AG10803 (cell line): ENCODE measurements around the gene CENPL.
"Not testable (repeated sequence)": the region's sequence is repeated elsewhere in the genome, so short reads cannot be mapped to it uniquely, and the experiment has no call there.

Experiments used
- DNase-seq: peaks from one replicate; pipeline ENCODE4 v3.0.0; 2010; ENCODE audit warnings: low read depth
- H3K4me3 ChIP-seq: 2 replicates; pipeline ENCODE4 v1.5.1; 2011; ENCODE audit warnings: mild to moderate bottlenecking, low read length, control low read depth
- CTCF ChIP-seq: conservative IDR thresholded peaks from 2 replicates; pipeline ENCODE4 v1.5.1; 2011; ENCODE audit warnings: mild to moderate bottlenecking, low read length, control low read depth, inconsistent platforms

CENPL gene

GRCh38 chr1:173862769-173863223, 38.1 kb upstream of the CENPL start:
- no peak for TF ChIP-seq CTCF
- no peak overlapping the region for H3K4me3 ChIP-seq
- DNase-seq: no peak

- H3K4me3 ChIP-seq: not testable (repeated sequence)
Measured at GRCh38 chr1:173862146-173862768, 37.6 kb upstream of the CENPL start.

GRCh38 chr1:173861731-173862145, 37.1 kb upstream of the CENPL start:
- no peak overlapping the region for H3K4me3 ChIP-seq
- no peak for TF ChIP-seq CTCF
- DNase-seq: no peak

More at GRCh38 chr1:173862146-173862768, 37.6 kb upstream of the CENPL start:
- not testable (repeated sequence) for DNase-seq

GRCh38 chr1:173860065-173860464, 35.4 kb upstream of the CENPL start:
- no peak for DNase-seq
- H3K4me3 ChIP-seq: no peak overlapping the region
- TF ChIP-seq CTCF: no peak

GRCh38 chr1:173859547-173859946, 34.9 kb upstream of the CENPL start:
- DNase-seq, H3K4me3 ChIP-seq: not testable (repeated sequence)

- H3K4me3 ChIP-seq: no peak overlapping the region
- no peak for TF ChIP-seq CTCF
- DNase-seq: no peak
Measured at GRCh38 chr1:173857363-173857917, 32.8 kb upstream of the CENPL start.

- no peak for DNase-seq
- no peak overlapping the region for H3K4me3 ChIP-seq
- no peak for TF ChIP-seq CTCF
Measured at GRCh38 chr1:173856903-173857302, 32.2 kb upstream of the CENPL start.

- no peak overlapping the region for H3K4me3 ChIP-seq
- no peak for TF ChIP-seq CTCF
- DNase-seq: no peak
Measured at GRCh38 chr1:173856014-173856413, 31.3 kb upstream of the CENPL start.
